NCI-H524 treated with DMSO at 0.1 percent for 48 hours (cell line): Measurements from ENCODE around the gene PIAS4.
A peak's percentile ranks its signal among the peaks of the same experiment; 100 is the strongest.

Experiments
- DNase-seq: peaks from one replicate; lab custom pipeline; 2025; lab: John Stamatoyannopoulos, UW

The PIAS4 gene

DNA sequence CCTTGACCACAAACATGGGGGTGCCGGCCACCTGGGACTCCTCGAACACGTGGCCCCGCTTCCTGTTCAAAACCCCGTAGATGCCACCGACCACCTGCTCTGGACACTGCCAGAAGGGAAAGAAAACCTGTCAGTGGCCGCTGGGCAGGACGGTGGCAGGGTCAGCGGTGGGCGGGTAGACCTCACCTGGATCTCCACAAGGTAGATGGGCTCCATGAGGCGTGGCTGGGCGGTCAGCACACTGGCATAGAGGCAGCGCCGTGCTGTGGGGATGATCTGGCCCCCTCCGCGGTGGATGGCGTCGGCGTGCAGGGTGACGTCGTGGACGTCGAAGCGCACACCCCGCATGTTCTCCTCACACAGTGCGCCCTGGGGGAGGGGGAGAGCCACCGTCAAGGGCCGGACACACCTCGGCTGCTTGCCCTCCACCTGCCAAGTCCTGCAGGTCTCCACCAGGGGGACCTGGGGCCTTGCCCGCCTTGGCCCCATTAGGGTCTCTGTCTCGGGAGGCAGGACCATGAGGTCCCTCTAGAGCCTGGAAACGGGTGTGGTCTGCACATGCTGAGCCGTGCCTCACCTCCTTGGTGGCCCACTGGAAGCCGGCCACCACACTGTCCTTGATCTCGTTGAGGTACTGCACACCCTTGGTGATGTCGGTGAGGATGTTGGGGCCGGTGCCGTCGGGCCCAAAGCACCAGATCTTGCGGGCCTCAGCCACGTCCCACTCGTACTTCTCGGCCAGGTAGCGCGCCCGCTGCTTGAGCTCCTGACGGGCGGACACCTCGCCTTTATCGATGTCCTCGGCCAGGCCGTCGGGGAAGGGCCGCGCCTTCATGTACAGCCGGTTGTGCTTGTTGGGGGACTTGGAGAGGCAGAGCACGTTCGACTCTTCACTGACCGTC, 30.0 kb upstream of the PIAS4 start:
- no peak for DNase-seq

DNA sequence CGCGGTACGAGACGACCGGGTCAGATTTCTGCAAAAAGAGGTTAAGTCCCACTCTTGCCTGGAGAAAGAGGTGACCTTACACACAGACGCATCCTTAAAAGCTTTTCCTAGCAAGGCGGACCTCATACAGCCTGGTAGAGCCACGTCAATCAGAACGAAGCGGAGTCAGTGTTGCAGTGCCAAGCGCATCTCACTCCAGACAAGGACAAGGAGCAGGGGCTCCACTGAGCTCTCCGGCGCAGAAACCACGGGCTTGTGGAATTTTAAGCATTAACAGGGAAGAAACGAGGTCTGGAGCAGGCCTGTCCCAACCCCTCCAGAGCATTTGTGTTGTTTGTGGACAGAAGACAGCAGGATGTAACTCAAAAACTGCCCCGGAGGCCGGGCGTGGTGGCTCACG, 29.4 kb upstream of the PIAS4 start:
- DNase-seq: no peak

DNA sequence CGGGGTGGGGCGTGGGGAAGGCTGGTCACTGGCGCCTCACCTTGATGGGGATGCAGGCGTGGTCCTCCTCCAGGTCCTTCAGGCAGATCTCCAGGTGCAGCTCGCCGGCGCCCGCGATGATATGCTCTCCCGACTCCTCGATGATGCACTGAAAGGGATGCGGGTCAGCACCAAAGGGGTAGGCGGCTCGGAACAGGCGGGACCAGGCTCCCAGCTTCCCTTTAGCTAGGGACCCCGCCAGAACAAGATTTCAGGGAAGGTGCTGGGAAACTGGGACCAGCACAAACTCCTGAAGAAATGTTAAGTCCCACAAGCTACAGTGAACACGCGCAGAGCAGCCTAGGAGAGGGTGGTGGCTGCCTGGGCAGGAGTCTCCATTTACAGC, 28.3 kb upstream of the PIAS4 start:
- no peak for DNase-seq

DNA sequence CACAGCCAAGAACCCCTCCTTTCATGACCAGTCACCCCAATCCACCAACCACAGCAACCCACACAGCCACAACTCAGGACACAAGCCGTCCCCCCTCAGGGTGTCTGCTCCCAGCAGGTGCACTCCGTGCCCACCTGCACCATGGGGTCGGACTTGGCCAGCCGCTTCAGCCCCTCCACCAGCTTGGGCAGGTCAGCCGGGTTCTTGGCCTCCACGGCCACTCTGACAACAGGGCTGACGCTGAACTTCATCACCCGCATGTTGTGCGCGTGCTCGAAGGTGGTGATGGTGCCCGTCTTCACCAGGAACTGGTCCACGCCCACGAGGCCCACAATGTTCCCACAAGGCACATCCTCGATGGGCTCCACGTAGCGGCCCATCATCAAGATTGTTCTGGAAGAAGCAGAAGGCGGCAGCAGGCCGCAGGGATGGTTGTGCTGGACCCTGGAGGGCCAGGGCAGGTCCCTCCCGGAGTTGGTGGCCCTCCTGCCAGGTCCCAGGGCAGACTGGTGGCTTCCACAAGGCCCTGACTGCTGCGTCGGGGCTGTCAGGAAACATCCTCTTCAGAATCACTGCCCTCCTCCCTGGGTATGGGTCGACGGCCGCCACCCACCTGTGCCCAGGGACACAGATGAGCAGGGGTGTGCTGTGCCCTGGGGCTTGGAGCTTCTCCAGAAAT, 27.7 kb upstream of the PIAS4 start:
- no peak for DNase-seq

DNA sequence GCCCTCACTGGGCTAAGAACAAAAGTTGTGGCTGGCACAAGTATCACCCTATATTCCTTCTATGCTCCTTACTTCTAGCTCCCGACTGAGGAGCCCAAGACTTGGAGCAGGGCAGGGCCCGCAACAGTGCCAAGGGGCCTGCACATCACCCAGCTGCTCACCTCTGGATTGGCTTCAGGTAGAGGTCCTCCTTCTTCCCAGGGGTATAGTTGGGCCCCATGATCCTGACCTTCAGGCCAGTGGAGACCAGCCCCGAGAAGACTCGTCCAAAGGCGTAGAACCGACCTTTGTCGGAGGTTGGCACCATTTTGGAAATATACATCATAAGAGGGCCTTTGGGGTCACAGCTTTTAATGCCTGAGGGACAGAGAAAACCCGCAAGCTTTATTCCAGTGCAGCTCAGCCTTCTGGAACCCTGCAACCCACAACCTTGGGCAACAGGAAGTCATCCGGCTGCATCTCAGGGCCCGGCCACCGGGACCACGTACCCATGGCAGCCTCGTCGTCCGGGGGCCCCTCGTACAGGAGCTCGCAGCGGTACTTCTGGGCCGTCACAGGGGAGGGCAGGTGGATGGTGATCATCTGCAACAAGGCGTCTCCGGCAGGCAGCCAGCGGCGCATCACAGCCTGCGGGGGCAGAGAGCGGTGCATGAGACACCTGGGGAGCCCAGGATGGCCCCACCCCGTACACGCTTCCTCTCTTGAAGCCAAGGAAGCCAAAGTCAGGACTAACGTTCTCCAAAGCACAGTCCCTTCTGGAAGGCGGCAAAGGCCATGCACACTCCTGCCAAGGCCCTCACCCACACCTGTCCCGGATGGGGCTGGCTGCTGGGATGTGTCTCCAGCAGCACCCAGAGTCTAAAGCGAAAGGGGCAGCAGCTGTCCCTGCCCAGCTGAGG, 26.9 kb upstream of the PIAS4 start:
- no peak for DNase-seq

DNA sequence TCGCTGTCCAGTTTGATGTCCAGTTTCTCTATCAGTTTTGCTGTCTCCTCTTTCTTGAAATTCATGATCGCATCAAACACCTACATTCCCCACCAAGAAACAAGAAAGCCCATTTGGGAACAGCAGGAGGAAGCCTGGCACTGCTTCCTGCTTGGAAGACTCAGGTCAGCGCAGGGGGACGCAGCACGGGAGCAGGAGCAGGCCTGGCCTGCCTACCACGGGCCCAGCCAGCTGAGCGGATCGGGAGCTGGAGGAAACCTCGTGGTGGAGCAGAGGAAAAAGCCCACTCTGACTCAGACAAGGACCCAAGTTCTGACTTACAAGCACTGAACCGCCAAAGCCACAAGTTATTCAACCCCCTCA, 26.2 kb upstream of the PIAS4 start:
- no peak for DNase-seq

DNA sequence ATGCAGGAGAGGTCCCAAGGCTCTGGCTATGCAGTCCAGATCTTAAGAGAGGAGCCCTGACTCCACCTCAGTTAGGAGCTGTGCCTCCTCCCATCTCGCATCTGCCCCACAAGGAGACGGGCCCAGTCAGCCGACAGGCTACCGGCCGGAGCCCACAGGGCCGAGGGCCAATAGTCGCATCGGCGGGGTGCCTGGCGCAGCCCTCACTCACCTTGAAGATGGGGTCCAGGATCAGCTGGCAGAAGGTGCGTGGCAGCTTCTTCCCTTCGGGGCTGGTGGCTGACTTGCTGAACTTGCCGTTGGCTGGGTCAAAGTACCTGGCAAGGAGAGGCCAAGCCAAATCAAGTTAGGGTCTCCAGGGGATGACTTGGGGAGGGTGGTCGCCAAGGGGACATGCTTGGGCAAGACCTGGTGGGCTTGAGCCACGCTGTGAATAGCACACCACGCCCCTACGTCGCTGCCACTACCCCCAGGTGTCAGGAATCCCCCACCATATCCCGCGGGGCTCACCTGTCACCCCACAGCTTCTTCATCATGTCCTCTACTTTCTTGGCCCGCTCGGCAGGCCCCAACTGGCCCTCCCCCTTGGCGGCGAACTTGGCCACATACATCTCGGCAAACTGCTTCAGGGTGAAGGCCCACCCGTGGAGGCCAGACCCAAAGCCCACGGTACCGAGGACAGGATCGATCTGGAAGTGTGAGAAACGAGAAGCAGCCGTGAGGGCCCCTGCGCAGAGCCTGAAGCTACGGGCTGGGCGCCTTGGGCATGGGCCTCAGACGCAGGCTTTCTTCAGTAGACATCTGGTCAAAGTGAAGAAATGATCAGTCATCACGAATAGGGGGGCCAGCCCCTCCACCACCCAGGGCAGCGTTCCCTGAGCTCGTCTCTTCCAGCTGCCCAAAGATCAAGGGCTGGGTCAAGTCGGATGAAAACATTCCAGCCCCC, 25.5 kb upstream of the PIAS4 start:
- DNase-seq: no peak

DNA sequence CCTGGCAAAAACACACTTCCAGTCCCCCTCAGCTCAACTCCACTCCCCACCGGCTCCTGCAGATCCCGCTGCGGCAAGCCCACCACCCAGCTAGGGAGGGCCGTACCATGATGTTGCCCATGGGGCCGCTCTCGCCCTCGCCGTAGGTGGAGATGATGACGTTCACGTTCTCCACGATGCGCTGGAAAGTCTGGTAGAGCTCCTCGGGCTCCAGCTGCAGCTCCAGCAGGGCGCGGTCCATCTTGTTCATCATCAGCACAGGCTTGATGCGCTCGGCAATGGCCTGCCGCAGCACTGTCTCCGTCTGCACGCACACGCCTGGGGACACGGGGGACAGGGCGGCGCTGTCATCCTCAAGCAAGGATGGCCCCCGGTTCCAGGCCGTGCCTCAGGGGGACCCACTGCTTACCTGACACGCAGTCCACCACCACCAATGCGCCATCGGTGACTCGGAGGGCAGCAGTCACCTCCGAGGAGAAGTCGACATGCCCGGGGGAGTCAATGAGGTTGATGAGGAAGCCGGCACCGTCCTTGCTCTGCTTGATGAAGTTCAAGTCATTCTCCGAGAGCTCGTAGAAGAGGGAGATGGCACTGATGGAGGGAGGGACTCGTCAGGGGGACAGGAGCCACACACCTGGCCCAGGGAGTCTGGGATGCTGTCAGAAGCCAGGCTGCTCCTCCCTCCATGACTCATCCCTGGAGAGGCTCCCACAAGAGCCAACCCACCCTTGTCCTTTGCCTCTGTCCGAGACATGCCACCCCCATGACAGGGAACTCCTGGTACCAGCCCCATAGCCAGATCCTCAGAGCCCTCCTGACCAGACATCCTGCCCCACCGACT, 24.6 kb upstream of the PIAS4 start:
- no peak for DNase-seq

DNA sequence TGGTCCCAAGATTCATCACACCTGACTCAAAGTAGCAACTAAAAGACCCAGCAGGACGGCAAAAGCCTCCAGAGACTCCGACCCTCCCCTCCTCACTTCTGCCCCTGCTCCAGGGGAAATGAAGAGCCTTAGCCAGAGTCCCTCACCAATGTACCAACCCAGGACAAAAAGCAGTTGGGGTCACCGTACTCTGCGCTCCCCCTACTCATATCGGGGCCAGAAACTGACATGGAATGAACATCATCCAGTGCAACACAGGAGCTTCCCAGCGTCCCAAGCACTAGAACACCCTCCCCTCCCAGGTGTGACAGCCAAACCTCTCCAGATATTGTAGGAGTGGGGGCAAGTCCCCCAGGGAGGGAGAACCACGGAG, 24.0 kb upstream of the PIAS4 start:
- no peak for DNase-seq

DNA sequence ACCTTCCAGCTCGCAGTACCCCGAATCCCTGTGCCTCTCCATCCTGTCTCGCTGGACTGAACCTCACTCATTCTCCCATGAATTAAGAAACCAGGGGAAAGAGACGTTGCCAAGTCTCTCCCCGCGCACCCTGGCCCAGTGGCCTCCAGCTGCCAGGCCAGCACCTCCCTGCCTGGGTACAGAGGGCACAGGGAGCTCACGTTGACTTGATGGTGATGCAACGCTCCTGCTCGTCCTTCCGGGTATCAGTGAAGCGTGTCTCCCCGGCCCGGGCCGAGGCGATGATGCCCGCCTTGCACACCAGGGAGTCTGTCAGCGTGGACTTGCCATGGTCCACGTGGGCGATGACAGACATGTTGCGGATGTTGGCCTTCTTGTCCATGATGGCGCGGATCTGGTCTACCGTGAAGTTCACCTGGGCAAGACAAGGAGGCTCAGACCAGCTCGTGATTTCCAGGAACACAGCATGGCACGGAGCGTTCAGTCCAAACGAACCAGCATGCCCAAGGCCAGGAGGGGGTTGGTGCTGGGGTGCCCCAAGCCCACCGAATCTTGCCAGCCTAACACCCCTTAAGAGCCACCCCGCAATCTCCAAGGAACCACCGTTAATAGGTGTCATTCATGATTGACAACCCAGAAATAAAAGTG, 23.5 kb upstream of the PIAS4 start:
- no peak for DNase-seq

DNA sequence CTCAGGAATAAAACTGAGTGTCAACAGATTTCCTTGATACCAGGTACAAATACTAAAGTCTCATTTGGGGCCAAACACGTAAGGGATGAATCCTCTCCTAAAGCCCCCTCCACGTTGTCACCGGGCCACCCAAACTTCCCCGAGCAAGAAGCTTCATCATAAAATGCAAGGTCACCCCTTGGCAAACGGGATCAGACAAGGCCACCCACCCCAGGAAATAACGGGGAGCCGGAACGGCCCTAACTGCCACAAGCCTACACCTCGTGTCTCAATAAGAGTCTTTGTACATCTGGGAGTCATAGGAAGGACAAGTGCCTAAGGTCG, 23.0 kb upstream of the PIAS4 start:
- no peak for DNase-seq

DNA sequence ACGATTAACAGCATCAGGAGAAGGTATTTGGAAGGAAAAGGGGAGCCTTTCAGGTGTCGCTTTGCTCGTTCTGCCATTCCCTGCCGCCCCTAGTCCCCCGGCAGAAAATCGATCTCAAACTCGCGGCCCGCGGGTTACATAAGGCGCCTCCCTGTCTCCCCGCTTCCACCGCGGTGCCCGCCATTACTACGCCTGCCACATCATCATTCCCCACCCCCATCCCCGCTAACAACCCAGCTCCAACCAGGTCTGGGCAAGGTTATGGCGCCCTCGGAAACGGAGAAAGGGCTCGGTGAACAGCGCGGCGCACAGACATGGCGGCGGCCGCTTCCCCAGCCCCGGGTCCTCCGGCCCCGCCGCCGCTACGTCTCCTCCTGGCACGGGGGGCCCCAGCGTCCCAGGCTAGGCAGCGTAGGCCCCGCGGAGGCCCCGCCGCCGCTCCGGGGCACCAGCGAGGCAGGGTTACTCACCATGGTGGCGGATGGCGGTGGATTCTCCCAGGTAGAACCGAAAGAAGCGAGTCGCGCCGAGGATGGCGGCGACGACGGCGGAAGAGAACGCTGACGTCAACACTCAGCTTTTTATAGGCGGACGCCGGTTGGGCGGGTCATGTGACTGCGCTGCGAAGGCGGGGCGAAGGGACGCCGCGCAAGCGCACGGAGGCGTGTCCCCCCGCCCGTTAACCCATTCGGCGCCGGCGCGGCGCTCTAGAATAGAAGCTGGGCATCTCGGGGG, 22.5 kb upstream of the PIAS4 start, which contains the start of gene EEF2:
Gene EEF2, minus strand, starts transcription at position 556 of the 735 bp plus-strand sequence. Its CDS starts 83 bp downstream, at position 473.
- peak; percentile 44 for DNase-seq

DNA sequence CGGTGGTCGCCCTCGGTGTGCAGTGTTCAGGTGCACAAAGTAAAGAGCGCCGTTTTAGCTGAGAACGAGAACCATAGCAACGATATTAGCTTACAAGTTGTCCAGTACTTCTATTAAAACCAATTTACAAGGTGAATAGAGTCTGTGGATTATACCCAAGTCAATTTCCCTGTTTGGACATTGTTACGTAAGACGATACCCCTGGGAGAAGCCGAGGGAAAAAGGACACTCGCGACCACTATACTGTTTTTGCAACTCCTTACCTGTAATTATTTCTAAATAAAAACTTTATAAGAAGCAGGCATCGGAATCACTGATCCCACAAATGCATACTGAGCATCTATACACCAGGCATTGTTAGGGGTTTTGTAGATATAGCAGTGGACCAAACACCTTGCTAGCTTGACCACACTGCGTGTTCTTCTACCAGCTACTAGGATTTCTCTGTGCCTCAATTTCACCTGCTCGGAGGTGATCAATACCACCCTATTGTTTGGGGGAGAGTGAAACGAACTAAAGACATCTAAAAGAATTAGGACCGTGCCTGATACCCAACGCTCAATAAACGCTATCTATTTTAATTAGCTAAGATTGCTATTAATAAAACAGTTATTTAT, 21.8 kb upstream of the PIAS4 start:
- no peak for DNase-seq

DNA sequence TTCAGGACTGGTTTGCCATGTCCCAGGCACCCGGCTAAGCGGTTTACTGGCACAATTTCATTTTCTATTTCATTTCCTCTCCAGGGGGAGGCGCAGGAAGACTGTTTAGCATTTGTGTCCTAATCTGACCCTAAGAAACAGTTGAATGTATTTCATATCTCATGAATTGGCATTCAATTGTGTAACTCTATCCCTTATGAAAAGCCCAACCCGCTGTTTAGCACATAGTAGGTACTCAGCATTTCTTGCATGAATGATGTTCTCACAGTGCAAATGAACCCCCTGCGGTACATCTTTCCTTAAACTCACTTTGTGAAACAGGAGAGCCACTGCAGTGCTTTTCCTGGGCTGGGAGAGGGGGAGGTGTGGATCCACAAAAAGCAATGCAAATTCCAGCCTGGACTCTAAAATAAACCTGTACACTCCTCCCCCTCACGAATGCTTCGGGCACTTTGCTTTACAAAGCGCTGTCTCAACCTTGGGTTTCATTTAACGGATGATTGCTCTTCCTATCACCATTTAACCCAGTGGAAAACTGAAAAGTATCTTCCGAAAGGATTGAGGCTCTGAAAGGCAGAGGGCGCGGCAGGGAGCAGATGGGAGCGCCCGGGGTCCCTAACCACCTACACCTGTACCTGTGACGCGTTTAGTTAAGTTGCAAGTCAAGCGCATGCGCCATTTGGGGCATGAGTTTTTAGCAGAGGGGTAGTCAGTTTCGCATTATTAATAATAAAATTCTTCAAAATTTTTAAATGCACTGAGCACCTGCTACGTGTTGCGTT, 21.1 kb upstream of the PIAS4 start:
- DNase-seq: peak; percentile 58

DNA sequence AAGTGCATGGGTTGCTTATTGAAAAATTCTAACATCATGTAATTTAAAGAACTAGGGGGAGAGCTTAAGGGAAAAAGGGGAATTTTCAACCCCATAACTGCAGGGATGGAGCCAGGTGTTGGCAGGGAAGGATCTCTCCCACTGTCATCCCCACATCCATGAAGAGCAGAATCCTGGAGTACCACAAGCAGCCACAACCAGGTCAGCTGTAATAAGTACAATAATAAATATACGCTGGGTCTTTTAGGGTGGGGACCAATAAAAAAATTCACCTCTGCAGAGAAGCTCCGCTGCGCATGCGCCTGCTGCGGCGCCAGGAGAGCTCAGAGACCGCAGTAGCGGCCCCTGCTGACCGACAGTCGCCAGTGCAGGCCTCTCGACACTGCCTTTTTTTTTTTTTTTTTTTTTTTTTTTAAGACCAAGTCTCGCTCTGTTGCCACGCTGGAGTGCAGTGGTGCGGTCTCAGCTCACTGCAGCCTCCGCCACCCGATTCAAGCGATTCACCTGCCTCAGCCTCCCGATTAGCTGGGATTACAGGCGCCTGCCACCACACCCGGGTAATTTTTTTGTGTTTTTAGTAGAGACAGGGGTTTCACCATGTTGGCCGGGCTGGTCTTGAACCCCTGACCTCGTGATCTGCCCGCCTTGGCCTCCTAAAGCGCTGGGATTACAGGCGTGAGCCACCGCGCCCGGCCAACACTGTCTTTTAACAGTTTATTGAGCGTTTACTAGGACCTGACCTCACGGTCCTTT, 19.7 kb upstream of the PIAS4 start:
- peak; percentile 56 for DNase-seq

DNA sequence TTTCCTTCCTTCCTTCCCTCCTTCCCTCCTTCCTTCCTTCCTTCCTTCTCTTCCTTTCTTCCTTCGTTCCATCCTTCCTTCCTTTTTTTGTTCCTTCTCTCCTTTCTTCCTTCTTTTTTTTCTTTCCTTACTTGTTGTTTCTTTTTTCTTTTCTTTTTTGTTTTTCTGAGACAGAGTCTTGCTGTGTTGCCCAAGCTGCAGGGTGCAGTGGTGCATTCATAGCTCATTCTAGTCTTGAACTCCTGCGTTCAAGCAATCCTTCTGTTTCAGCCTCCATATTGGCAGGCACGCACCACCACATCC, 16.8 kb upstream of the PIAS4 start:
- no peak for DNase-seq

DNA sequence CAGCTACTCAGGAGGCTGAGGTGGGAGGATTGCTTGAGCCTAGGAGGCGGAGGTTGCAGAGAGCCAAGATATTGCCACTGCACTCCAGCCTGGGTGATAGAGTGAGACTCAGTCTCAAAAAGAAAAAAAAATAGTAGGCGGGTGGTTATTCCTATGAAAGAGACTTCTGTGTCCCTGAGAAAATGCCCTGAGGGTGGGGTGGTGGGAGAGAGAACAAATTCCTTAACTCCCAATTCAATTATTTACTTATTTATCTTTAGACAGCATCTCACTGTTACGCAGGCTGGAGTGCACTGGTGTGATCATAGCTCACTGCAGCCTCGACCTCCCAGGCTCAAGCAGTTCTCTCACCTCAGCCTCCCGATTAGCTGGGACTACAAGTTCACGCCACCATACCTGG, 11.9 kb upstream of the PIAS4 start:
- DNase-seq: no peak
